Activated CD4-positive, alpha-beta T cell treated with anti-CD3 and anti-CD28 coated beads, Interleukin-2, amount 50 U/mL, for 24 hours (primary cell): ENCODE data around the gene HOXA13.

Source experiments
- DNase-seq, 2 donors: peaks; one replicate each; pipeline ENCODE4 v3.0.0-alpha.2; 2020; ENCODE audit warnings: low read depth in 1 of 2, low spot score in 1 of 2

The HOXA13 gene

GRCh38 chr7:27208998-27209397 is 9.1 kb upstream of the HOXA13 start:
- no peak for DNase-seq

- DNase-seq: no peak
Measured at GRCh38 chr7:27207348-27207985, 7.6 kb upstream of the HOXA13 start.

- no peak for DNase-seq
Measured at GRCh38 chr7:27205325-27206280, 5.7 kb upstream of the HOXA13 start.

GRCh38 chr7:27204851-27205322 is 5.0 kb upstream of the HOXA13 start:
- no peak for DNase-seq

GRCh38 chr7:27203964-27204594 is 4.2 kb upstream of the HOXA13 start:
- DNase-seq: no peak

GRCh38 chr7:27203365-27203953 is 3.6 kb upstream of the HOXA13 start:
- DNase-seq: no peak

GRCh38 chr7:27202862-27203134 is 2.9 kb upstream of the HOXA13 start:
- DNase-seq: no peak

GRCh38 chr7:27202018-27202861 is 2.3 kb upstream of the HOXA13 start:
- no peak for DNase-seq

GRCh38 chr7:27201580-27202017 is 1.7 kb upstream of the HOXA13 start:
- no peak for DNase-seq

- no peak for DNase-seq
Measured at GRCh38 chr7:27200761-27201579, 1.1 kb upstream of the HOXA13 start.

- DNase-seq: no peak
Measured at GRCh38 chr7:27198871-27199801, 755 bp downstream of the HOXA13 start.

- DNase-seq: no peak
Measured at GRCh38 chr7:27198138-27198841, 1.6 kb downstream of the HOXA13 start.

- no peak for DNase-seq
Measured at GRCh38 chr7:27197137-27198042, 2.5 kb downstream of the HOXA13 start.

GRCh38 chr7:27196287-27196767 is 3.6 kb downstream of the HOXA13 start:
- DNase-seq: peak; percentile 72 to 80

- DNase-seq: no peak
Measured at GRCh38 chr7:27194686-27195379, 5.1 kb downstream of the HOXA13 start.

GRCh38 chr7:27194002-27194352 is 5.9 kb downstream of the HOXA13 start:
- no peak for DNase-seq
